Amygdala (tissue), 56 donors: ENCODE measurements around the gene SIRT2.

Source experiments
- DNase-seq, 56 donors: peaks; one replicate each; lab custom pipeline; 2025; lab: John Stamatoyannopoulos, UW

SIRT2 gene

DNA sequence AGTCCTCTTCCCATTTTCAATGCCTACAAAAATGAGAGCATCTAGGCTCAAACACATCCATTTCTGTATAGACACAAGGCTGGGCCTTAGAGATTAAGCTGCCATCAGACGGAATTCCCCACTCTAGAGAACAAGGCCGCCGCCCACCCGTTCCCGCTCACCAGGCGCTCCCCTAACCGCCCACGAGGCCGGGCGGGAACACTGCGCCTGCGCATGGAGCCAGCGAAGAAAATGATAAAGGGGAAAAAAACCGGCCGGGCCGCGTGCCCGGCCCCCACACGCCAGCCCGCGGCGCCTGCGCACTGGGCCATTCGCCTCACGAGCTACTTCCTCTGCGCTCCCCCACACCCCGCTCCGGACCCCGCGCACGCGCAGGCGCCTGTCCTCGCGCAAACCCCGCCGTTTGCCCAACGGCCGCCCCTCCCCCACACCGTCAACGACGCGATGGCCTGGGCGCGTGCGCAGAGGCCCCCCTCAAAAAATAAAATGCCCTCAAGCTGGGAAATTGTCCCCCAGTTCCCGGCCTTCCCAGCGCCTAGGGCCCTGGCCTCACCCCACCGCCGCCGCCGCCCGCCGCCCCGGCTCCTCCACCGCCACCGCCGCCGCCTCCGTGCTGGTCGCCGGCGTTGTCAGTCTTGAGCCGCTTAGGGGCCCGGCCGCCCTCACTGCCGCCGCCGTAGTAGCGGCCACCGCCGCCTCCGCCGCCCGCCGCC, 50.1 kb downstream of the SIRT2 start:
- peak; percentile 44 to 95 (median 85) for DNase-seq

DNA sequence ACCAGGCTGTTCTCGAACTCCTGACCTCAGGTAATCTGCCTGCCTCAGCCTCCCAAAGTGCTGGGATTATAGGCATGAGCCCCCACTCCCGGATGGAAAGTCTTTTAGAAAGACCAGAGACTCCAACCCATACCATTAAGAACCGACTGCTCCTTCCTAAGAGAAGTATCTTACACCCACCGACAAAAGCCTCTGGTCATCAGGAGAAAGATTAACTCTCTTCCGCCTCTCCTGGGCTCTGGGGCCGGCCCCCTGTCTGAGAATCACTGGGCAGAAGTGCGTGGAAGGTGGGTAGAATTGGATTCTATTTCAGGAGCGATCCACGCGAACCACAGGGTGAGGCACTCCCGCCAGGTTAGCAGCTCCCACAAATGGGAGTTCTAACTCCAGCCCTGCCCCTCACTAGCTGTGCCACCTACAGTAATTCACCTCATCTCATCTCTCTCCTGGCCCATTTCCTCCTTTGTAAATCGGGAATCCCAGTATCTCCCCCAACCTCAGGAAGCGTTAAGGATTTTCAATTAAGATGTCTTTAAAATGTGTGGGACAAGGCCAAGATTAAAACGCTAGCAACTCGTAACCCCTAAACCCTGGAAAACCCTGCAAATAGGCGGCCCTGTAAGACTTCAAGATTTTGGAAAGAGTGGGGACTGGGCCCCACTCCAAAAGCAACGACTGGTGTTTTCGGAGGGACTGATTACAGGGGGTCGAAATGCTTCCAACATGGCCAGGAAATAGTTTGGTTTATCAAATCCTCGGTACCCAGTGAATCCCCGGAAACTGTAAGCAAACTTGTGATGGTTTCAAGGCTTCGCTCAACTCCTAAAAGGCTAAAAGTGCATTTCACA, 50.9 kb downstream of the SIRT2 start:
- no peak for DNase-seq

DNA sequence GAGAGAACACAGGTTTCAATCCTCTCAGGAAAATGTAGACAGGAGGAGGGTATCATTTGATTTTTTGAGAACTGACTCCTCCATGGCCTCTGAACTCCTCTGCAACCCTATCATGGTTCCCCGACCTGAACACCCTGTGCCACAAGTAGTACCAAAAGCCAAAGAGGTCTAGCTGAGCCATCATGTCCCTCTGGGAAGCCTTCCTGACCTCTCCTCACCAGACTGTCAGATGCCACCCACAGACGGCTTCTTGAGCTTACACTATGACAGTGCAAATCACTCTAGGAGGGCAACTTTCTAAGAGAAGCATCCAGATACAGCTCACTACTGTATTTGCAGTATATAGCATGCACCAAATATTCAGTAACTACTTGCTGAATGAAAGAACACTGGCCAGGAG, 53.3 kb downstream of the SIRT2 start:
- no peak for DNase-seq

DNA sequence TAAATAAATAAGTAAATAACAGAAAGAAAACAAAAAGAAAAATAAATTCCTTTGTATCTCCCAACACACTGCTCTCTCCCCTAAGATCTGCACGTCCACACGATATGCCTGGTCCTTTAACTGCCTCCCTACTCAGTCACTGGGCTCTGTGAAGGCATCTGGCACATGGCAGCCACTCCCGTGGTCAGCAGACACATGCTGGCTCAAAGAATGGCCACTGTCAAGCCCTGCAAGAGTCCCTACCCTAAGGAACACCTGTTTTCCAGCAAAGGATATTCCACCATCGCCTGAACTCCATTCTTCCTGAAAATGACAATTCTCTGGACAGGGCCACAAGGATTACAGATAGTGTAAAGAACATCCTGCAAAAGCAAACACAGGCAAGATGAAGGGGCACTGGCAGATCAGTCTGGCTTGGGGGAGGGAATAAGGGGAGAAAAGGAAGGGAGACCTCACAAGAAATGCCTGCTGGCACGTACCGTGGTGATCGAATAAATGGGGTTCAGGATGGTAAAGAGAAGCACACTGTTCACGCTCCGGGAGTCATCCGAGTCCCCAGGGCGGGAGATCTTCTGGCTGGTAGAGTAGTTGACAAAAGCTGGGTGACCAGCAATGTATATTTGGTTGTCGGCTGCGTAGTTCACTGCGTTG, 53.9 kb downstream of the SIRT2 start:
- no peak for DNase-seq

DNA sequence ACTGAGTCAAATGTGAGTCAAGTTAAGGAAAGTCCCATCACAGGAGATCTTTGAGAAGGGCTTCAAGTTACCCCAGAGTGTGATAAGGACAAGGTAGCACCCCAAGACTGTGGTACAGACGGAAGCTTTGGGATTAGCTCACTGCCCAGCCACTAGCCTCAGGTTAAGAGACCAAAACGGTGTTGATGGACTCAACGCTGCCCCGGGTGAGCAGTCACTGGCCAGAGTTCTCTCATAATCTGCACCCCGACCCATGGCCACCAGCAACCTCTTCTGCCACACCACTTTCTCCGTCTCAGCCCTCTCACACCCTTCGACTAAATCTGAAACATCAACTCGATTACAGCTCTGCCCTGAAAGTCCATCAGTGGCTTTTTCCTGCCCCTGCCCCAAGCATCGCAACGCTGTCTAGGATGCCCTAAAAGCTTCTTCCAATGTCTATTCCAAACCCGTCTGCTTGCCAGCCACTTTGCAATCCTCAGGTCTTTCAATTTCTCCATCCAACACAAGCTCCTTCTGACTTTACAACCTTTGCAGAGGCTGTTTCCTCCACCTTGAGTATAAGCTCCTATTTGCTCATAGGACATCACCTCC, 55.2 kb downstream of the SIRT2 start:
- DNase-seq, result no peak

DNA sequence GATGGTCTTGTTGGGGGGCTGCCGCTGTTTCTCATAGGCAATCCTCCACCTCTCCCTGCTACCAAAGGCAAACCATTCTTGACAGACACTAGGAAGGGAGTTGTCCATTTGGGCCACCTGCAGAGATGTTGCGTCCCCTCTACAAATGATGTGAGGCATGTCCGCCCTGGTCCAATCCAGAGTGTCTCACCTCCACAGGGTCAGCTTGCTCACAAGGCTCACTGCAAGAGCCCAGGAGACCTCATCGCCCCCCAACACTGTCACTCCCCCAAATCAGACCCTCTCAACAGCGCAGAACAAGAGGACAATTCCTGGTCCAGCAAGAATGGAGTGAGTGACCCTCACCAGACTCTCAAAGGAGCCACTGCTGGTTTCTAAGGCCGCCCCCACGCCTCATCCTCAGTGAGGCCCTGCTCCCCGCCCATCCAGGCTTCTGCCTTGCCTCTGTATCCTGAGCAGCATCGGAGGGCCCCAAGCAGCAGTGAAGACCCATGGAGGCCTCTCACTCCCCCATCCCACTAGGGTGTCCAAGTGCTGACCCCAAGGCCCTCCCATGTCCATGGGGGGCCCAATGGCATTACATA, 56.2 kb downstream of the SIRT2 start:
- no peak for DNase-seq

DNA sequence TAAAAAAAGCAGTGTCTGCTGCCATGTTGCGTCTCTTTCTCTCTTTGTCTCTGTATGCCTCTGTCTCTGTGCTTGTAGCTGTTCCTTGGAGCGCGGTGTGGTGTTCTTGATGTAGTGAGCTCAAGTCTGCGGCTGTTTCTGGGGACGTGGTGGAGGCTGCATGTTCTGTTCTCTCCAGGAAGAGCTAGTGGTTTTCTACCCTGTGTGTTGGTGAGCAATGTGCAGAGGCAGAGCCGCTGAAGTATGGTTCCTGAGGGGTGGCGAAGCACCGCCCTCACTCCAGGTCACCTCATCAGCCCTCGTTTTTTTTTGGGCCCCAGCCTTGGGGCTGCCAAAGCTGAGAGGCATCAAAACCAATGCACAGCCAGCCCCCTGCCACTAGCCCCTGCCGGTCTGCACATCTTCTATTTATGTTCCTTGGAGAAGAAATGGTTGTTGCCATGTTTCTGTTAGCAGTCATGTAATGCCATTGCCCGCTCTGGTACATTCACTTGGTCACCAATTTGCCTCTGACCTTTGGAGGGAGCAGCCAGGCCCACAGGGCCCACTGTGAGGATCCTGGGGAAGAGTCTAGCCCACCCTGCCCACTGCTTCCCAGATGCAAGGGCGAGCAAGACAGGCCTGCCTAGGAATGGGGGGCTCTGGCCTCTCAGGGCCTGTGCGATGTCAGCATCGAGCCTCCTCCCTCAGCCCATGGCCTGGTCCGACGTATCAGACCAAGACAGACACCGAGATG, 56.8 kb downstream of the SIRT2 start:
- DNase-seq, result no peak

DNA sequence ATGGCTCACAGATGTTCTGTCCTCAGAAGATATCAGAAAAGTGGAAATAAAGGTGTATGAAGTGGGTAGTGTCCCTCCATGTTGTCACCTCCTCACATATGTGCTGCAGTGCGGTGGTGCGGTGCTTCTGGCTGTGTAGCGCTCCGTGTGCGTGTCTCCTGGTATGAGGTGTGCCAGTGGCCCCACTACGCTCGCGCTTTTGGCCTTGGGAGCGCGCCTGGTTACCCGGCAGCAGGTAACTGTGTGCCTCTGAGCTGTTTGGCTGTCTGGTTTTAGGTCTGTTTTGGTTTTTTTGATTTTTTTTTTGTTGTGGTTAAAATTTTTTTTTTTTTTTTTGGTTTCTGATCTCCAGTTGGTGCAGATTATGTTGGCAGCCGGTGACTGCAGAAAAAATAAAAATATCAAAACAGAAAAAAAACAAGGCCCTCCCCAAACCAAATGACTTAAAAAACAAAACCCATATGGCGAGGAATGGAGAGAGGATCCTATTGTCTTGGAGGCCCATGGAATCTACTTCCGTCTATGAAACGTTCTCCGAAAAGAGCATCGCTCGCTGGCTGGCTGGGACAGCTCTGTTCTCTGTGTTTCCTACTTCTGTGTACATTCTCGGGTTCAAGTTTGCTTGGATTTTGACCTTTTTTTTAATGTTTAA, 57.5 kb downstream of the SIRT2 start:
- DNase-seq, result no peak

DNA sequence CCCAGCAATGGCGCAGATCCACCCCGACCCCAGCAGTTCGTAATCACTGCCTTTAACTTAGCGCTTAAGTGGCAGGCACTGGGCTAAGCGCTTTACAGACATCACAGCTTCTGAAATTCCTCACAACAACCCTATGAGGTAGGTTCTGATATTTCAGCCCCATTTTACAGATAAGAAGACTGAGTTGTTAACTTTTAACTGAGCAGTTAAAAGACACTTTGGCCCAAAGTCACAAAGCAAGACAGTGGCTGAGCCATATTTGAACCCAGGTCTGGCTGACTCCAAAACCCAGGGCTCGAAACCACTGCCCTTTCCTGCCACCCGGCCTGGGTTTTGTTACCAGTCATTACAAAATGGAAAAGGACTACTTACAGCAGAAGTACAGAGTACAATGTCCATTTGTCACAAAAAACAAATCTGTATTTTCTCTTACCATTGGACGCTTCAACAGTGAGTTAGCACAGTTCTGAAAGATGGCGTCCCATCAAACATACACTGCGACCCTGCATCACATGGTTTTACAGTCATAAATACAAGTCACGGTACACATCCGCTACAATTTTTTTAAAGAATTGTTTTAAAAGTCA, 58.1 kb downstream of the SIRT2 start:
- no peak for DNase-seq

DNA sequence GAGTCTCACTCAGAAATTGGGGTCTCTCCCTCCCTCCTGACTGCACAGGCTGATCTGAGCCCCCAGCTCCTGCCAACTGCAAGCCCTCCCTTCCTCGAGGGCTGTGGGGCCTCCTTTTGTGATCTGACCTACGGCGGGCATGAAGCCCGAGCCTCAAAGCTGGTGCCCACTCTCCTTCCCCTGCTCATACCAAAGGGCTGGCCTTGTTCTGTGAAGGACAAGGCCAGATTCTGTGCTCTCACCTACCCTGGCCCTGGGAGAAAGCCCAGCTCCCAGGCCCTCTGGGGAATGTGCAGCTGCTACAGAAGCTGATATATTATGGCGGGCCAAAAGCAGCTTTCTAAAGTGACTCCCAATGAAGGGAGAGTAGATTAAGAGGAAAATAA, 58.8 kb downstream of the SIRT2 start:
- DNase-seq, result no peak

DNA sequence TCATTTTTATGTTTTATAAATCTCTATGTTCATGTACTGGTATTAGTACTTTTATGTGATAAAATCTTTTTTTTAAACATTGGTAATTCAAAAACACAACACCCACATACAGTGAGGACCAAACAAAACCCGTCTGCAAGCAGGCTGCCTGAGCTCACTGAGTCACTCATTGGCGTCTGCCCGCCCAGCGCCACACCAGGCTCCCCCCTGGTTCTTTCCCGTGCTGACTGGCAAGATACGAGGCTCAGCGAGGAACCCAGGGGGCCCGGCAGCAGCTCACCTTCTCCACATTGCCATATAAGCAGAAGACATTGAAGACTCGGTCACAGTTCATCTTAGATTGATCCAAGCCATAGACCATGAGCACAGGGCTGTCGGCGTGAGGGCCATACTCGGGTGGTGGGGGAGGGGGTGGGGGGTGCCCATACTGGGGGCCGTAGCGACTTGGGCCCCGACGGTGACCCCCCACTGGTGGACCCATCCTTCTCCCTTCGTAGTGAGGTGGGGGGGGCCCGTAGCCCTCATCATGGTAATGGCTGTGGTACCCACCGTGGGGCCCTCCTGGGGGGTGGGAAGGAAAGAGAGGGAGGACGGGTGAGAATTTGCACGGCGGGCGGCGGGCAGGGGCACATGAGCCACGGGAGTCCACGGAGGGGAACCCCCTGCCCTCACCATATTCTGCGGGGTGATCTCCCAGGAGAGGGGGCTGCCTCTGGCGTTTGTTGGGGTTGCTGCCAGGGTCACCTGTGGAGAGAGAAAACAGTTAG, 59.4 kb downstream of the SIRT2 start:
- peak in 2 of 56 donors; percentile 3 to 5 for DNase-seq

DNA sequence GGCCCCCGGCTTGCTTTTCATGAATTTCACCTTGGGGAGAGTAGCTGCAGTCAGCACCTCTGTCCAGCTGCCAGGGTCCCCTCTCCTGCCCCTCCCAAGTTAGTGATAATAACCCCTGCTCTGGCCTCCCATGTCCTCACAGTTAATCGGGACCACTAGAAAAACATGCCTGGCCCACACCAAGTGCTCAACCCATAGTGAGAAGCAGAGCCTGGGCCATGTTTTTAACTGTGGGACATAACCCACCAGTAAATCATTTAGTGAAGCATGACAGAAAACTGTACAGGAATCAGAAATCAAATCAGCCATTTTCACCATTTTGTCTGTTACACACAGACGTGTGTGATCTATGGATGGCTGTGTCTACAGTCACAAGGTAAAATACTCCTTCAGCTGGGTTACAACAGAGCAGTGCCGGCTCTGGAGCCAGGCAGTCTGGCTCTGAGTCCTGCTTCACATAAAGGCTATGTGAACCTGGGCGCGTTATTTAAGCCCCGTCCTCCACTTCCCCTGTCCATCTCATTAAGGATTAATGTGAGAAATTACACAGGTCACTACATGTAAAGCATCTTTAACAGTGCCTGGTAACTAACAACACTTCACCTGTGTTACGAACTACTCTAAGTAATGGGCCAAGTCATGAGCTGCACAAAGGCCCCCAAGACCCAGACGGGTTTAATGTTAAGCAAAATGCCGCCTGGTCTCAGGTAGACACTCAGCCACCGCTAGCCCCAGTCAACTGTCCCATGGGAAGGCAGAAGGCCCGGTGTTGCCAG, 60.2 kb downstream of the SIRT2 start:
- no peak for DNase-seq

DNA sequence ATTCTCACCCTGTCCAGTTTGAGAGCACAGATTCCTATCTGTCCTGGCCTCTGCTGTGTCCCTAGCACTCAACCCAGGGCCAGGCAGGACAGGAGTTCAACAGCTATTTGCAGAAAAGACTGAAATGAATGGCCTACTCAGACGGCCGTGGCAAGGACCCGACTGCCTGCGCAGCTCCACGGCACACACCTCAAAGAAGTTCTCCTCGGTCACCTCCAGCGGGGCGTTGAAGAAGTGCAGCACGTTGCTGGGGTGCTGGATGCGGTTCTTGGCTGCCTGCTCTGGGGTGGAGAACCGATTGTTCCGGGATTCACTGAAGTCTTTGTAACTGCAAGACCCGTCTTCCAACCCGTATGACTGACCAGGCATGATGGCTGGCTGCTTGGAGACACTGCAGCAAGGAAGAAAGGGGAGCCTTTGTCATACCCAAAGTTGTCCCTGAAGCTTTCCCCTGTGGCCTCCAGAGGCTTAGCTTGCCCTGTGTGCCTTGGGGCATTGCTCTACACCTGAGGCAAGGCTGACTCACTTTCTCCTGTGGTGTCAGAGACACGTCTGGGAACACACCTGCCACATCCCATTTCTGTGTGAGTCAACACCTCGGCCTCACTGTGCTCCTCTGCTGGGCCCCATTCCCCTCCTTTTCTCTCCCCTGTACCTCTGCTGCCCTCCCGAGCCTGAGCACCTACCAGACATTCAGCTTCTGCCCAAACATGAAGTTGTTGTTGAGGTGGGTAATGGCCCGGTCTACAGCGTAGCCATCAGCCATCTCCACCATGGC, 61.0 kb downstream of the SIRT2 start:
- no peak for DNase-seq

DNA sequence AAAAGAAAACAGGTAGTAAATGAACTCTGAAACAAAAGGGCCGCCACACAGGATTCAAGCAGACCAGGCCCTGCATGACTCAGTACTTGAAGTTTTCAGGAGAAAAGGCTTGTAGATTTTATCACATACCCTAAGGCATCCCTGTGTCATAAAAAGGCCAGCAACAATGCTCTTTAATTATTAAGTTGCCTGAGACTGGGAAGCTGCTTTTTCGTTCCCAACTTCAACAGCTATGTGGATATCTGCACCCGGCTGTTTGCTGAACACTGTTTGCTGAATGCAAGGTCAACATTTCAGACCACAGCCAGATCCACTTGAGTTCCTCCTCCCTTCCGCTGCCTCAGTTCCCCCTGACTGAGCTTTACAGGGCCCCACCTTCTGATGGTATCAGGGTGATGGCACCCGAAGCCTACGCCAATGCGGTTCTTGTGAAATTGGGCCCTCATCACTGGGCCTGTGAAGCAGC, 61.7 kb downstream of the SIRT2 start:
- no peak for DNase-seq

DNA sequence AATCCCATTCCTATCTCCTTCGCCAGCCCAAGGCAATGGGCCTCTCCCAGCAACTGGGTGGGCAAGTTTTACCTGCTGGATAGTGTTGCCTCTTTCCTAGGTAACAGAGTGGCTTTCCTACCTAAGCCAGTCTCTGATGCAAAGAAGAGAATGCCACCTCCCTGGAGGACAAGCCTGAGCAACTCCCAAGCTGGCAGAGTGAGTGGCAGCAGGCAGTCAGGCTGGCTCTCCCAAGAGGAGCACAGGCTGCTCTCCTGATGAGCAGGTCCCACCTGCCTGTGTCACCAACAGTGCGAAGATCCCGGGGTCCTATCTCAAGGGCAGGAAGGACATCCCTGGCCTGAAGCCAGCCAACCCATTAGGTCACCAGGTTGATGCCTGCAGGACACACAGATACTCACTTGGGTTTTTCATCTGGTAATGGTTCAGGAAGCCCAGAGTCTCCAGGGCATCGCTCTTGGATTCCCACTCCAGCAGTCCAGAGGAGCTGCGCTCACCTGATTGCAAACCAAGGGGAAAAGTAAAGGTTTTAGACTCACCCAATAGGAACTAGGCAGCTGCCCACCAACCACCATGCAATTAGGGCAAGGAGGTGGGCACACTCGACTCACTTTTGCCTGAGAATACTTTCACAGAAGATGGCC, 62.3 kb downstream of the SIRT2 start:
- DNase-seq, result no peak
